NT2/D1 (cell line): ENCODE data around the gene RARG.

ENCODE experiments used
- DNase-seq: peaks from one replicate; pipeline ENCODE4 v3.0.0-alpha.2; 2011; ENCODE audit warnings: low read depth, low spot score
- H3K27me3 ChIP-seq: 2 replicates; pipeline ENCODE4 v1.6.0; 2011; ENCODE audit warnings: mild to moderate bottlenecking; ENCODE audit not compliant: insufficient read length, insufficient read depth
- H3K36me3 ChIP-seq: 2 replicates; pipeline ENCODE4 v1.6.1; 2011; ENCODE audit warnings: mild to moderate bottlenecking, low read length, mixed read lengths; ENCODE audit not compliant: insufficient read depth, insufficient read length
- H3K4me1 ChIP-seq: 2 replicates; pipeline ENCODE4 v1.5.1; 2011; ENCODE audit not compliant: insufficient read depth, insufficient read length
- H3K4me3 ChIP-seq: 2 replicates; pipeline ENCODE4 v1.5.1; 2011; ENCODE audit warnings: low read depth; ENCODE audit not compliant: insufficient read length
- H3K9ac ChIP-seq: 2 replicates; pipeline ENCODE4 v1.6.0; 2011; ENCODE audit warnings: low read depth; ENCODE audit not compliant: insufficient read length
- H3K9me3 ChIP-seq: 2 replicates; pipeline ENCODE4 v1.5.1; 2011; ENCODE audit warnings: mild to moderate bottlenecking, low read length; ENCODE audit not compliant: insufficient read depth
- SUZ12 ChIP-seq: IDR thresholded peaks from 2 replicates; pipeline ENCODE4 v1.6.1; 2011; ENCODE audit not compliant: insufficient read length, insufficient read depth; ENCODE audit errors: extremely low read depth
- YY1 ChIP-seq: IDR thresholded peaks from 2 replicates; pipeline ENCODE4 v1.6.1; 2011; ENCODE audit not compliant: insufficient read length, insufficient read depth
- ZNF274 ChIP-seq: IDR thresholded peaks from 2 replicates; pipeline ENCODE4 v1.6.1; 2011; ENCODE audit warnings: mild to moderate bottlenecking, low read depth, low read length

Gene RARG

DNA sequence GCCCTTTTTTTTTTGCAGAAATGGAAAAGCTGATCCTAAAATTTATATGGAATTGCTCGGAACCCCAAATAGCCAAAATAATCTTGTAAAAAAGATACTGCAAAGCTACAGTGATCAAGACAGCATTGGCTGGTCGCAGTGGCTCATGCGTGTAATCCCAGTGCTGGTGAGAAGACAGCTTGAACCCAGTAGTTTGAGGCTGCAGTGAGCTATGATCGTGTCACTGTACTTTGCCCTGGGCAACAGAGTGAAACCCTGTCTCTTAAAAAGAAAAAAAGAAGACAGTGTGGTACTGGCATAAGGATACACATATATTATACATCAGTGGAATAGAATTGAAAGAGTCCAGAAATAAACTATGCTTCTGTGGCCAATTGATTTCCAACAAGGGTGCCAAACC lies 30.4 kb downstream of the RARG start:
- no peaks in the 10 kb centered on the region for H3K36me3 ChIP-seq
- H3K27me3 ChIP-seq: peaks cover 24% of the 10 kb centered on the region
- DNase-seq: no peak
- H3K4me1 ChIP-seq: peaks cover 2% of the 10 kb centered on the region
- no peaks in the 10 kb centered on the region for H3K9me3 ChIP-seq
- no peak overlapping the region for H3K4me3 ChIP-seq
- H3K9ac ChIP-seq: no peak overlapping the region
- TF ChIP-seq YY1 (no peak), SUZ12 (no peak), ZNF274 (no peak)

DNA sequence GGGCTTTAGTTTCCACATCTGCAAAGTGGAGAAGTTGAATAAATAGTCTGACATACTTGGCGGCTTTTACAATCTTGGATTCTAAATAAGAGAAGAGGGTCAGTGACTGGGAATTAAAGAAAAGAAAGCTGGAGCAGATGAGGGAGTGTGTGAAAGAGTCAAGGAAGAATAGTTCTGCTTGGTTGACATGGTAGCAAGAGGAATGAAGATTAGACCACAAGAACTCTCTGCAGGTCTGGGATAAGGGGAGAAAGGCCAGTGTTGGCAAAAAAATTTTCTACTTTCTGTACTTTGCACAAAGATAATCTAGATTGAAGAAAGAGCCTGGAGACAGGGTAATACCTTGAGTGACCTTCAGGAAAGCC lies 30.9 kb downstream of the RARG start:
- no peaks in the 10 kb centered on the region for H3K36me3 ChIP-seq
- no peaks in the 10 kb centered on the region for H3K9me3 ChIP-seq
- no peak for TF ChIP-seq SUZ12
- no peak for TF ChIP-seq ZNF274
- TF ChIP-seq YY1: no peak
- no peak for DNase-seq
- H3K4me1 ChIP-seq: peaks cover under 1% of the 10 kb centered on the region
- H3K27me3 ChIP-seq: peaks cover 28% of the 10 kb centered on the region
- no peak overlapping the region for H3K9ac ChIP-seq
- H3K4me3 ChIP-seq: no peak overlapping the region

DNA sequence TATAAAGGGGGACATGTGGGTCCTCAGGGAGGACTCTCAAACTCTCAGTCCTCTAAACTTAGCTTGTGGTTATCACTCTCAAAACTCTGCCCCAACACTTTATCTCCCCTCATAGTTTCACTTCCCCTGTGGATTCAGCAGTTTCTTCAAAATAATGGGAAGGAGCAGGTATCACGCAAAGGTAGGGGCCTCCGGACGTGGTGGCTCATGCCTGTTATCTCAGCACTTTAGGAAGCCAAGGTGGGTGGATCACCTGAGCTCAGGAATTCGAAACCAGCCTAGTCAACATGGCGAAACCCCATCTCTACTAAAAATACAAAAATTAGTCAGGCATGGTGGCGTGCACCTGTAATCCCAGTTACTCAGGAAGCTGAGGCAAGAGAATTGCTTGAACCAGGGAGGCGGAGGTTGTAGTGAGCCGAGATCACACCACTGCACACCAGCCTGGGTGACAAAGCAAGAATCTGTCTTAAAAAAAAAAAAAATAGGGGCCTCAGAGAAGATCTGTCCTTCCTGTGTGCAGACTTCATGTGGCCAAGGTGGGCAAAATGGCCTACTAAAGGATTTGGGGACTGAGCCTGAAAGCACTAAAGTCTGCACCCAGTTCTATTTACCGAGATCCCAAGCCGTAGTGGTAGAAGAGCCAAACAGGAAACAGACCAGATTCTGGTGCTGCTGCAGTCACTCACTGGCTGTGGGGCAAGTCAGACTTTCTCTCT lies 31.4 kb downstream of the RARG start:
- H3K4me1 ChIP-seq: no peaks in the 10 kb centered on the region
- no peak for DNase-seq
- no peaks in the 10 kb centered on the region for H3K36me3 ChIP-seq
- no peak for TF ChIP-seq ZNF274
- no peak for TF ChIP-seq YY1
- no peak for TF ChIP-seq SUZ12
- no peak overlapping the region for H3K4me3 ChIP-seq
- H3K9ac ChIP-seq: no peak overlapping the region
- no peaks in the 10 kb centered on the region for H3K9me3 ChIP-seq
- peaks cover 33% of the 10 kb centered on the region for H3K27me3 ChIP-seq

DNA sequence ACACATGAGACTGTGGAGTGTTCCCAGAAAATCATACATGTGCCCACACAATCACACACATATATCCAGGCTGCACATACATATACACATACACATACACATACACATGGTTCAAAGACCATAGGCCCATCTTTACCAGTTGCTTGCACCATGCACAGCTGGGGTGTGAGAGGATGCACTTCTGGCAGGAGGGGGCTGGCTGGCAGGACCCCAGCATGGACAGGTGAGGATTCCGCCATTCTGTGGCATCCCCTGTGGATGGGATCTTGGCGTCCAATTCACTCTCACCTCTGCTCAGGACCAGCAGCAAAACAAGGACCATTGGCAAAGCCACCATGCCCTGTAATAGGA lies 31.9 kb downstream of the RARG start:
- Histone ChIP-seq H3K27me3 (peaks cover 38% of the 10 kb centered on the region), H3K4me3 (no peak overlapping the region), H3K9me3 (no peaks in the 10 kb centered on the region), H3K36me3 (no peaks in the 10 kb centered on the region), H3K4me1 (no peaks in the 10 kb centered on the region), H3K9ac (no peak overlapping the region)
- TF ChIP-seq SUZ12: no peak
- no peak for TF ChIP-seq ZNF274
- no peak for TF ChIP-seq YY1
- no peak for DNase-seq

DNA sequence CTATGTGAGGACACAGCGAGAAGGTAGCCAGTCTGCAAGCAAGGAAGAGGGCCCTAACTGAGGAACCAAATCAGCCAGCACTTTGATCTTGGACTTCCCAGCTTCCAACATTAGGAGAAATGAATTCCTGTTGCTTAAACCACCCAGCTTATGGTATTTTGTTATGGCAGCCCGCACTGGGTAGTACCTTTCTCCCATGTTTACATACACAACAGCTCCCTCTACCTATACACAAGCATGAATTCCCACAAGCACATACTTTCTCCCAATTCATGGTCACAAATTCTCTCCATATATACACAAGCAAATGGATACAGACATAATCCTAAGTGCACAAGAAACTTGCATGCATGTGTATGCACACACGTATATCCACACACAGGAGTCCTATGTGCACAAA lies 32.3 kb downstream of the RARG start:
- H3K4me1 ChIP-seq: no peaks in the 10 kb centered on the region
- no peak overlapping the region for H3K9ac ChIP-seq

DNA sequence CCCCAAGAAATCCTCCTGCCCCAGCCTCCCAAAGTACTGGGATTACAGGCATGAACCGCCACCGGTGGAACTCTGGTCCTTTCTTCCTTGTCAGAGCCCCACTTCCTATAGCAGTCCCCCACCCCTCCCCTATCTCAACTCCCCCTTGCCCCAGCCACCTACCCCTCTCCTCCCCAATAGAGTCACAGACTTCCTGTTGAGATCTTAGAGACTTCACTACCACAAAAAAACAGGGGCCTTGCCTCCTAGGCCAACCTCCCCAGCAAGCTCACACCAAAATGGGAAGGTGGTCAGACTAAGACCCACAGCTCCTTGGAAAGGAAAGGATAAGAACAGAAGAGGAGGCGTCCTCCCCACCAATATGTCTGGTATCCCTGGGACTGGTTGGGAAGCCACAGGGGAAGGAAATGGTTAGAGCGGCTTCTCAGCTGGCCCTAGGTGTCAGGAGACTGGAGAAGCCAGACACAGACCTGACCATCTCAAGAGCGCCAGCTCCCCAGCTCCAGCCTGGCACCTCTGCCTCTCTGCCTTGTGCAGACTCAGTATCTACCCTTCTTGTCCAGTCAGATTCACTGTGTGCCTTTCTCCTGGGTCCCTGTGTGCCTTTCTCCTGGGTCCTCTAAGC lies 33.4 kb downstream of the RARG start:
- DNase-seq: no peak
- Histone ChIP-seq H3K36me3 (no peaks in the 10 kb centered on the region), H3K27me3 (peaks cover 53% of the 10 kb centered on the region), H3K4me3 (no peak overlapping the region), H3K9me3 (no peaks in the 10 kb centered on the region), H3K9ac (no peak overlapping the region), H3K4me1 (no peaks in the 10 kb centered on the region)
- TF ChIP-seq YY1 (no peak), SUZ12 (no peak), ZNF274 (no peak)

More for the DNA sequence above, 32.3 kb downstream of the RARG start:
- no peak for TF ChIP-seq YY1
- TF ChIP-seq ZNF274: no peak
- TF ChIP-seq SUZ12: no peak
- no peaks in the 10 kb centered on the region for H3K36me3 ChIP-seq
- no peak for DNase-seq
- peaks cover 42% of the 10 kb centered on the region for H3K27me3 ChIP-seq
- no peak overlapping the region for H3K4me3 ChIP-seq
- H3K9me3 ChIP-seq: no peaks in the 10 kb centered on the region

DNA sequence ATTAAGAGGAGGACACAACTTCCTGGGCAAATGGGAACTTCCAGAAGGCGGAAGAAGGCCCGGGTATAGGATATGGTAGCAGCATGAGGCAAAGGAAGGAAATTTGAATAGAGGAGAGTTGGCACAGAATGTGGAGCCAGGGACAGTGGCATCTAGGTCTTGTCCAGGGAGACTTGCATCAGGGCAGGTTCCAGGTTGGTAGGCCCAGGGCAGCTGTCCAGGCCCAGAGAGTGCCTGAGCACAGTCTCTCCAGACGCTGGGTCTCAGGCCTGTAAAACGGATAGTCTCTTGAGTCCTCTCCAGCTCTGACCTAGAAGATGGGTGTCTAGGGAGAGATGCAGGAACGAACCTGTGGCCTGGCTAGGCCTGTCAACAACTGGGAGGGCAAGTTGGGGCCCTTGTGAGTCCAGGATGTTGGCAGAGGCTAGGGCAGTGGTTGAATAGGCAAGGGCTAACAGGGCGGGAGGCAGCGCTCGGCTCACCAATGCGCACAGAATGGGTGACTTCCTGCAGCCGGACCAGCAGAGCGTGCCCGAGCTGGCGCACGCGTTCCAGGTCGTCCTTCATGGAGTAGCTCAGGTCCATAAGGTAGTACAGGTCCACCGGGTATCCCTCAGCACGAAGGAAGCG lies 34.9 kb downstream of the RARG start:
- H3K4me1 ChIP-seq: no peaks in the 10 kb centered on the region
- peaks cover 61% of the 10 kb centered on the region for H3K27me3 ChIP-seq
- no peak overlapping the region for H3K4me3 ChIP-seq
- no peak for DNase-seq
- TF ChIP-seq YY1: no peak
- no peak for TF ChIP-seq ZNF274
- TF ChIP-seq SUZ12: no peak
- H3K36me3 ChIP-seq: peaks cover 1% of the 10 kb centered on the region
- no peak overlapping the region for H3K9ac ChIP-seq
- no peaks in the 10 kb centered on the region for H3K9me3 ChIP-seq
